ENCODE results near the gene FBXL19. TPM values are rescaled to one million over a fixed set of nuclear protein-coding genes. Genes with fewer than 3 reads are reported as not detected.

Gene FBXL19
- total and polyA plus RNA-seq, 2 of the 8 experiments (the other 6 are each of a cell fraction or from before 2014, with no cell fraction given), result 47.2 to 72.2 TPM

GRCh38 chr16:30979170-30980022 lies 56.0 kb downstream of the FBXL19 start:
- Histone ChIP-seq H3K23ac (ENCODE audit: insufficient read length) (no peak overlapping the region), H3K4me2 (ENCODE audit: insufficient read depth in 1 of 2, low read depth in 2 of 2, low read length in 2 of 2) (no peak overlapping the region), H3K14ac (ENCODE audit: insufficient read length) (no peak overlapping the region), H3K79me1 (ENCODE audit: low read depth, low read length) (no peaks in the 10 kb centered on the region; the same call in 1 of the 2 replicates), H2BK5ac (ENCODE audit: low read depth, low read length) (no peak overlapping the region), H4K20me1 (replicated peaks in 1 of 2; ENCODE audit: control insufficient read depth in 1 of 2, insufficient read depth in 2 of 2, low read length in 2 of 2) (peaks cover 1 to 24% of the 10 kb centered on the region in 2 experiments), H4K91ac (replicated peaks; ENCODE audit: insufficient read length, low read length) (no peak overlapping the region), H3K56ac (replicated peaks; ENCODE audit: insufficient read length, low read depth, low read length) (no peak overlapping the region), H2BK20ac (ENCODE audit: low read length) (no peak overlapping the region), H3K9me3 (ENCODE audit: insufficient read depth in 2 of 2, low read depth in 1 of 2, low read length in 1 of 2) (no peaks in the 10 kb centered on the region), H3K27ac (ENCODE audit: low read depth, low read length) (no peak overlapping the region), H3K79me2 (ENCODE audit: control insufficient read depth in 1 of 2, insufficient read depth in 2 of 2, low read length in 2 of 2) (no peaks in the 10 kb centered on the region), H3K9ac (replicated peaks in 1 of 4; ENCODE audit: extremely low read depth in 1 of 4, low read depth in 3 of 4, low read length in 3 of 4) (no peak overlapping the region), H2AK5ac (ENCODE audit: low read depth, low read length) (no peak overlapping the region), H2BK120ac (replicated peaks; ENCODE audit: low read depth, low read length) (no peak overlapping the region), H3K27me3 (replicated peaks in 1 of 4; ENCODE audit: control insufficient read depth in 3 of 4, extremely low read depth in 1 of 4, insufficient read depth in 3 of 4, low read length in 3 of 4) (no peaks in the 10 kb centered on the region), H3K18ac (ENCODE audit: extremely low read depth, low read length) (no peak overlapping the region), H3K4ac (replicated peaks; ENCODE audit: insufficient read length, low read depth, low read length) (no peak overlapping the region), H4K8ac (ENCODE audit: extremely low read depth, insufficient read depth, low read length) (peak overlapping the region; percentile 51; the same call in 1 of the 2 replicates), H2BK15ac (ENCODE audit: low read length) (no peak overlapping the region), H4K5ac (ENCODE audit: insufficient read length, low read depth, low read length) (no peak overlapping the region), H3K36me3 (ENCODE audit: control insufficient read depth in 2 of 4, insufficient read depth in 4 of 4, low read length in 3 of 4) (peaks cover 10 to 39% (median 29%) of the 10 kb centered on the region in 4 experiments; a peak in 6 of 8 replicates), H3K4me1 (replicated peaks in 1 of 4; ENCODE audit: control insufficient read depth in 3 of 4, insufficient read depth in 4 of 4, low read length in 3 of 4) (no peaks in the 10 kb centered on the region), H2BK12ac (ENCODE audit: low read depth, low read length) (no peak overlapping the region), H3K4me3 (ENCODE audit: extremely low read depth in 1 of 4, insufficient read depth in 2 of 4, low read depth in 3 of 4, low read length in 4 of 4) (no peak overlapping the region), H2AFZ (ENCODE audit: low read length) (no peak overlapping the region), H3K23me2 (ENCODE audit: low read depth, low read length) (no peaks in the 10 kb centered on the region)
- TF ChIP-seq CTCF (IDR thresholded peaks at IDR 0.05; ENCODE audit: control extremely low read depth in 1 of 3, insufficient read depth in 1 of 3, low read depth in 1 of 3, low read length in 3 of 3), result peak in 2 of 3 experiments; percentile 5 to 36; a peak in 2 of 4 replicates
- no peak for TF ChIP-seq NRF1 (IDR thresholded peaks at IDR 0.05; ENCODE audit: low read depth, low read length)
- ChIA-PET POLR2A (ENCODE audit: partially characterized antibody) (interaction anchor here (2.0 kb wide), 1 partner anchor 9 kb away, joined by 5 read pairs; no protein-coding TSS in a partner anchor), CTCF (ENCODE audit: partially characterized antibody) (interaction anchor here (0.7 to 4.7 kb wide), 6 partner anchors 14 to 71 kb away, joined by 3 to 26 read pairs (median 6); no protein-coding TSS in a partner anchor)
- DNase-seq (ENCODE audit: low read depth in 1 of 2, low spot score in 2 of 2) (no peak), FAIRE-seq (no peak)
- 95% methylated on average over 22 of the region's 62 CpGs; no CpG with 5 or more reads in 1 of the 2 experiments for WGBS, 2 experiments (ENCODE audit: extremely low coverage in 1 of 2, insufficient coverage in 1 of 2, insufficient read length in 1 of 2, insufficient replicate concordance in 2 of 2, low coverage in 1 of 2, low lambda C conversion rate in 2 of 2, missing lambda C conversion rate in 1 of 2)
